HEK293 (cell line): ENCODE measurements around the gene KLHL29.

Source experiments
- CTCF ChIA-PET: fragments of 350-600 bp; formaldehyde crosslinking; extraction: SDS; loops from one replicate; lab custom pipeline; 2021; ENCODE audit warnings: antibody characterized with exemption; lab: Yijun Ruan, JAX
- POLR2A ChIA-PET: fragments of 300-600 bp; formaldehyde crosslinking; extraction: SDS; loops from one replicate; lab custom pipeline; 2020; ENCODE audit warnings: antibody characterized with exemption, inconsistent platforms; lab: Yijun Ruan, JAX
- H3K27ac ChIP-seq: fragments of 200-500 bp; sonication (Bioruptor generic); 2 replicates; pipeline ENCODE4 v1.5.1; 2014; ENCODE audit warnings: low read depth, low read length, control low read depth, inconsistent platforms; ENCODE audit errors: extremely low read depth
- H3K36me3 ChIP-seq, 2 experiments: fragments of 200-500 bp in 1 of 2; sonication (Bioruptor generic) in 1 of 2; 1 replicate in 1 of 2; 2 replicates in 1 of 2; pipeline ENCODE4 v1.5.1; 2014 to 2017; ENCODE audit warnings: inconsistent platforms in 2 of 2, low read length in 2 of 2; ENCODE audit not compliant: control insufficient read depth in 2 of 2, insufficient read depth in 1 of 2
- H3K4me1 ChIP-seq: fragments of 200-500 bp; sonication (Bioruptor generic); 2 replicates; pipeline ENCODE4 v1.5.1; 2014; ENCODE audit warnings: mild to moderate bottlenecking, low read length, inconsistent platforms; ENCODE audit not compliant: control insufficient read depth, insufficient read depth
- H3K4me3 ChIP-seq: 2 replicates; pipeline ENCODE4 v1.5.1; 2011; ENCODE audit warnings: low read depth, mild to moderate bottlenecking, control low read depth, low read length, moderate library complexity
- H3K9me3 ChIP-seq: fragments of 200-500 bp; sonication (Bioruptor generic); 2 replicates; pipeline ENCODE4 v1.5.1; 2014; ENCODE audit warnings: low read depth, low read length, inconsistent platforms; ENCODE audit not compliant: control insufficient read depth, insufficient read depth
- CTCF ChIP-seq: fragments of 450-650 bp; formaldehyde crosslinking; IDR thresholded peaks from 2 replicates; pipeline ENCODE4 v1.5.1; 2016; ENCODE audit warnings: missing biosample characterization, missing genetic modification characterization
- GLI2 ChIP-seq: fragments of 450-650 bp; formaldehyde crosslinking; IDR thresholded peaks from 2 replicates; pipeline ENCODE4; 2017; ENCODE audit warnings: missing biosample characterization, missing genetic modification characterization, low read depth, borderline replicate concordance
- OSR2 ChIP-seq: fragments of 450-650 bp; formaldehyde crosslinking; IDR thresholded peaks from 2 replicates; pipeline ENCODE4 v1.5.1; 2016; ENCODE audit warnings: missing biosample characterization, missing genetic modification characterization
- TCF7L2 ChIP-seq: IDR thresholded peaks from 2 replicates; pipeline ENCODE4 v1.6.1; 2011; ENCODE audit warnings: low read depth, mild to moderate bottlenecking, inconsistent platforms, low read length, moderate library complexity, borderline replicate concordance
- YY1 ChIP-seq: fragments of 450-650 bp; formaldehyde crosslinking; IDR thresholded peaks from 2 replicates; pipeline ENCODE4 v1.5.1; 2018; ENCODE audit warnings: missing biosample characterization, missing genetic modification characterization
- ZBTB44 ChIP-seq: fragments of 450-650 bp; IDR thresholded peaks from 2 replicates; pipeline ENCODE4 v1.5.1; 2018; ENCODE audit warnings: missing biosample characterization, mild to moderate bottlenecking, missing genetic modification characterization
- ZFP41 ChIP-seq: fragments of 450-650 bp; formaldehyde crosslinking; IDR thresholded peaks from 2 replicates; pipeline ENCODE4 v1.5.1; 2016; ENCODE audit warnings: missing biosample characterization, missing genetic modification characterization, borderline replicate concordance
- ZNF157 ChIP-seq: fragments of 450-650 bp; formaldehyde crosslinking; IDR thresholded peaks from 2 replicates; pipeline ENCODE4 v1.5.1; 2016; ENCODE audit warnings: missing biosample characterization, missing genetic modification characterization
- ZNF18 ChIP-seq: fragments of 450-650 bp; formaldehyde crosslinking; IDR thresholded peaks from 2 replicates; pipeline ENCODE4 v1.5.1; 2016; ENCODE audit warnings: missing biosample characterization, missing genetic modification characterization
- ZNF221 ChIP-seq: fragments of 450-650 bp; formaldehyde crosslinking; IDR thresholded peaks from 2 replicates; pipeline ENCODE4 v1.5.1; 2017; ENCODE audit warnings: missing biosample characterization, missing genetic modification characterization, borderline replicate concordance
- ZNF280D ChIP-seq: fragments of 450-650 bp; formaldehyde crosslinking; IDR thresholded peaks from 2 replicates; pipeline ENCODE4 v1.5.1; 2016; ENCODE audit warnings: missing biosample characterization, missing genetic modification characterization
- ZNF302 ChIP-seq: fragments of 450-650 bp; formaldehyde crosslinking; IDR thresholded peaks from 2 replicates; pipeline ENCODE4 v1.5.1; 2016; ENCODE audit warnings: missing biosample characterization, missing genetic modification characterization, low read depth
- ZNF394 ChIP-seq: fragments of 450-650 bp; formaldehyde crosslinking; IDR thresholded peaks from 2 replicates; pipeline ENCODE4 v1.5.1; 2016; ENCODE audit warnings: missing biosample characterization, missing genetic modification characterization, mild to moderate bottlenecking, moderate library complexity, borderline replicate concordance
- ZNF488 ChIP-seq: fragments of 450-650 bp; formaldehyde crosslinking; IDR thresholded peaks from 2 replicates; pipeline ENCODE4 v1.5.1; 2016; ENCODE audit warnings: missing biosample characterization, missing genetic modification characterization
- ZNF548 ChIP-seq: fragments of 450-650 bp; formaldehyde crosslinking; IDR thresholded peaks from 2 replicates; pipeline ENCODE4 v1.5.1; 2016; ENCODE audit warnings: missing biosample characterization, missing genetic modification characterization
- ZNF549 ChIP-seq: fragments of 450-650 bp; IDR thresholded peaks from 2 replicates; pipeline ENCODE4 v1.5.1; 2018; ENCODE audit warnings: missing biosample characterization, missing genetic modification characterization, mild to moderate bottlenecking, inconsistent platforms, moderate library complexity
- ZNF639 ChIP-seq: fragments of 450-650 bp; formaldehyde crosslinking; IDR thresholded peaks from 2 replicates; pipeline ENCODE4 v1.5.1; 2016; ENCODE audit warnings: missing biosample characterization, missing genetic modification characterization
- ZNF654 ChIP-seq: fragments of 450-650 bp; formaldehyde crosslinking; IDR thresholded peaks from 2 replicates; pipeline ENCODE4 v1.5.1; 2016; ENCODE audit warnings: low read depth, missing biosample characterization, missing genetic modification characterization
- ZNF677 ChIP-seq: fragments of 450-650 bp; IDR thresholded peaks from 2 replicates; pipeline ENCODE4 v1.5.0; 2018; ENCODE audit warnings: missing biosample characterization, mild to moderate bottlenecking, missing genetic modification characterization, moderate library complexity
- ZNF704 ChIP-seq: fragments of 450-650 bp; formaldehyde crosslinking; IDR thresholded peaks from 2 replicates; pipeline ENCODE4 v1.5.1; 2016; ENCODE audit warnings: missing biosample characterization, missing genetic modification characterization
- ZNF768 ChIP-seq: fragments of 450-650 bp; formaldehyde crosslinking; IDR thresholded peaks from 2 replicates; pipeline ENCODE4 v1.5.1; 2018; ENCODE audit warnings: missing biosample characterization, mild to moderate bottlenecking, missing genetic modification characterization
- ZSCAN16 ChIP-seq: fragments of 450-650 bp; formaldehyde crosslinking; IDR thresholded peaks from 2 replicates; pipeline ENCODE4 v1.5.1; 2016; ENCODE audit warnings: missing biosample characterization, missing genetic modification characterization

Gene KLHL29

GRCh38 chr2:23432531-23432930 lies 47.6 kb downstream of the KLHL29 start:
- CTCF ChIA-PET, result no interaction called here
- POLR2A ChIA-PET, result no interaction called here
- H3K4me1 ChIP-seq, result no peaks in the 10 kb centered on the region
- H3K36me3 ChIP-seq, result no peaks in the 10 kb centered on the region
- no peak overlapping the region for H3K27ac ChIP-seq
- no peaks in the 10 kb centered on the region for H3K9me3 ChIP-seq
- no peak overlapping the region for H3K4me3 ChIP-seq
- TF ChIP-seq ZSCAN16 (tag by site-specific recombination), result no peak
- TF ChIP-seq ZBTB44 (tag by site-specific recombination), result no peak
- TF ChIP-seq ZNF394, result no peak
- TF ChIP-seq ZNF488 (tag by site-specific recombination), result no peak
- TF ChIP-seq ZNF768 (tag by site-specific recombination), result no peak
- TF ChIP-seq YY1, result no peak
- no peak for TF ChIP-seq ZNF677 (tag by site-specific recombination)
- TF ChIP-seq ZNF704 (tag by site-specific recombination), result no peak
- TF ChIP-seq ZNF221 (tag by site-specific recombination), result no peak

- Histone ChIP-seq H3K9me3 (no peaks in the 10 kb centered on the region), H3K36me3 (no peaks in the 10 kb centered on the region), H3K27ac (no peak overlapping the region), H3K4me1 (no peaks in the 10 kb centered on the region), H3K4me3 (no peak overlapping the region)
- POLR2A ChIA-PET, result no interaction called here
- CTCF ChIA-PET, result no interaction called here
- TF ChIP-seq ZNF488 (tag by site-specific recombination) (no peak), TCF7L2 (no peak), ZNF654 (tag by site-specific recombination) (no peak), CTCF (tag by site-specific recombination) (no peak), ZFP41 (tag by site-specific recombination) (no peak), YY1 (no peak), ZNF639 (tag by site-specific recombination) (no peak), ZNF280D (tag by site-specific recombination) (no peak), ZNF157 (tag by site-specific recombination) (no peak), ZNF302 (tag by site-specific recombination) (no peak), ZNF549 (tag by site-specific recombination) (no peak), OSR2 (tag by site-specific recombination) (no peak), GLI2 (no peak), ZNF548 (tag by site-specific recombination) (no peak), ZNF18 (no peak), ZNF677 (tag by site-specific recombination) (no peak)
These were observed 48.3 kb downstream of the KLHL29 start for GRCh38 chr2:23433282-23433681.
